Testis (tissue), 2 donors: ENCODE results near the gene ATP10A.

Source experiments
- POLR2A ChIP-seq: fragments of 450-650 bp; IDR thresholded peaks from one replicate; pipeline ENCODE4 v1.6.1; 2017; ENCODE audit warnings: antibody characterized with exemption, mild to moderate bottlenecking, moderate library complexity
- TF ChIP-seq, protein P1 (sequence below), 3 experiments: fragments of 450-650 bp in 2 of 3; fragments of 200-600 bp in 1 of 3; sonication (generic) in 1 of 3; IDR thresholded peaks; one replicate each; pipeline ENCODE4 v1.5.1; 2016 to 2019; ENCODE audit warnings: antibody characterized with exemption in 3 of 3, mild to moderate bottlenecking in 2 of 3, moderate library complexity in 1 of 3

DNA sequence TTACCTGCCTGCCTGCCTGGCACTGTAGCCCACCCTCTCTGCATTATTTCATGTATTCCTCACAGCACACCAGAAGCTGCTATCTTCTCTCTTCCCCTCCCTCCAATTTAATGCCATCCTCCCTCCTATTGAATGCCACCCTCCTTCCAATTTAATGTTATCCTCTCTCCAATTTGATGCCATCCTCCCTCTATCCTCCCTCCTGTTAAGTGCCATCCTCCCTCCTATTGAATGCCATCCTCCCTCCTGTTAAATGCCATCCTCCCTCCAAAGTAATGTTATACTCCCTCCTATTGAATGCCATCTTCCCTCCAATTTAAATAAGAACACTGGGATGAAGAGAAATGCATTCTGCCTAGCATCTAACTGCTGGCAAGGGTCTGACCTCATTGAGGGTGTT lies 11.1 kb downstream of the ATP10A start:
- TF ChIP-seq, protein P1, sequence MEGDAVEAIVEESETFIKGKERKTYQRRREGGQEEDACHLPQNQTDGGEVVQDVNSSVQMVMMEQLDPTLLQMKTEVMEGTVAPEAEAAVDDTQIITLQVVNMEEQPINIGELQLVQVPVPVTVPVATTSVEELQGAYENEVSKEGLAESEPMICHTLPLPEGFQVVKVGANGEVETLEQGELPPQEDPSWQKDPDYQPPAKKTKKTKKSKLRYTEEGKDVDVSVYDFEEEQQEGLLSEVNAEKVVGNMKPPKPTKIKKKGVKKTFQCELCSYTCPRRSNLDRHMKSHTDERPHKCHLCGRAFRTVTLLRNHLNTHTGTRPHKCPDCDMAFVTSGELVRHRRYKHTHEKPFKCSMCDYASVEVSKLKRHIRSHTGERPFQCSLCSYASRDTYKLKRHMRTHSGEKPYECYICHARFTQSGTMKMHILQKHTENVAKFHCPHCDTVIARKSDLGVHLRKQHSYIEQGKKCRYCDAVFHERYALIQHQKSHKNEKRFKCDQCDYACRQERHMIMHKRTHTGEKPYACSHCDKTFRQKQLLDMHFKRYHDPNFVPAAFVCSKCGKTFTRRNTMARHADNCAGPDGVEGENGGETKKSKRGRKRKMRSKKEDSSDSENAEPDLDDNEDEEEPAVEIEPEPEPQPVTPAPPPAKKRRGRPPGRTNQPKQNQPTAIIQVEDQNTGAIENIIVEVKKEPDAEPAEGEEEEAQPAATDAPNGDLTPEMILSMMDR (IDR thresholded peaks at IDR 0.05): no peak
- no peak for TF ChIP-seq POLR2A
